ENCODE measurements around the gene NFIX. TPM values are rescaled to one million over a fixed set of nuclear protein-coding genes. Genes with fewer than 3 reads are reported as not detected.
A peak's percentile ranks its signal among the peaks of the same experiment; 100 is the strongest.

Gene NFIX
- polyA plus RNA-seq, 3 donors = 0.25 to 3.7 (median 0.90) TPM

- peak within 1 kb of the TSS; percentile 85 for H3K9ac ChIP-seq (ENCODE audit: insufficient read depth, low read length, poor library complexity, severe bottlenecking)
- H3K9me3 Mint-ChIP-seq = no peaks in the 10 kb centered on the region
- H3K79me2 ChIP-seq (ENCODE audit: insufficient read depth, low read length) = peaks cover 61% of the 10 kb centered on the region
- peaks cover 40% of the 10 kb centered on the region for H4K20me1 ChIP-seq (ENCODE audit: insufficient read depth, low read length)
- H3K36me3 Mint-ChIP-seq = peaks cover 15 to 23% of the 10 kb centered on the region in 2 donors
- H3K27me3 ChIP-seq (ENCODE audit: control insufficient read depth in 2 of 2, insufficient read depth in 2 of 2, low read length in 2 of 2) = no peaks in the 10 kb centered on the region
- H3K9me3 ChIP-seq (replicated peaks in 1 of 2; ENCODE audit: control insufficient read depth in 1 of 2, insufficient read depth in 1 of 2, low read length in 2 of 2) = no peaks in the 10 kb centered on the region
- peak within 1 kb of the TSS; percentile 83 to 95 (median 89) for H3K27ac Mint-ChIP-seq
- peak within 1 kb of the TSS; percentile 91 to 95 for H3K4me3 Mint-ChIP-seq
- WGBS (ENCODE audit: insufficient coverage) = 3% methylated on average over 61 of the region's 65 CpGs
- intact Hi-C loops (cut with micrococcal nuclease) = loop anchor here in 1 of 2 donors (5.0 kb wide), 1 partner anchor 34 kb away; the partner anchor contains the start of genes IER2 and STX10
- peaks cover 55% of the 10 kb centered on the region for H3K4me1 Mint-ChIP-seq
- peaks cover 0 to 3% (median 0%) of the 10 kb centered on the region in 3 donors for H3K27me3 Mint-ChIP-seq (ENCODE audit: low read depth in 3 of 3)
- DNase-seq = peak; percentile 66 to 80 (median 77)
- peak within 1 kb of the TSS; percentile 89 for H3K4me2 ChIP-seq (replicated peaks; ENCODE audit: extremely low read depth, low read length, poor library complexity, severe bottlenecking)
- H3K27ac ChIP-seq (ENCODE audit: low read depth in 1 of 2, low read length in 2 of 2) = peak within 1 kb of the TSS; percentile 9 to 70
- peak within 1 kb of the TSS; percentile 89 for H2AFZ ChIP-seq (ENCODE audit: insufficient read depth, low read depth, low read length, poor library complexity, severe bottlenecking)
- peaks cover 2 to 21% of the 10 kb centered on the region in 2 donors for H3K36me3 ChIP-seq (replicated peaks in 1 of 2; ENCODE audit: control insufficient read depth in 1 of 2, insufficient read depth in 2 of 2, low read length in 2 of 2)
- H3K4me1 ChIP-seq (ENCODE audit: control insufficient read depth in 1 of 2, insufficient read depth in 2 of 2, low read length in 2 of 2) = peaks cover 37 to 50% of the 10 kb centered on the region in 2 donors
- peak within 1 kb of the TSS; percentile 82 to 98 (median 92) for H3K4me3 ChIP-seq (replicated peaks in 1 of 3; ENCODE audit: low read depth in 2 of 3, low read length in 3 of 3)
- no peak for TF ChIP-seq CTCF (IDR thresholded peaks at IDR 0.05)
Measured at GRCh38 chr19:13117772-13118423, 122.6 kb downstream of the NFIX start, which contains the start of gene NACC1. Gene NACC1 (plus strand): TSS chr19:13118264. CDS start chr19:13135208, 16,944 bp downstream.

GRCh38 chr19:13118424-13119193 is 123.3 kb downstream of the NFIX start:
- no peak for TF ChIP-seq CTCF (IDR thresholded peaks at IDR 0.05)
- peaks cover 37 to 50% of the 10 kb centered on the region in 2 donors for H3K4me1 ChIP-seq (ENCODE audit: control insufficient read depth in 1 of 2, insufficient read depth in 2 of 2, low read length in 2 of 2)
- peaks cover 16 to 22% of the 10 kb centered on the region in 2 donors for H3K36me3 Mint-ChIP-seq
- H3K27me3 ChIP-seq (ENCODE audit: control insufficient read depth in 2 of 2, insufficient read depth in 2 of 2, low read length in 2 of 2) = no peaks in the 10 kb centered on the region
- no peak for DNase-seq
- peak overlapping the region; percentile 89 for H3K4me2 ChIP-seq (replicated peaks; ENCODE audit: extremely low read depth, low read length, poor library complexity, severe bottlenecking)
- peak overlapping the region in 5 of 7 donors; percentile 46 to 84 (median 71) for H3K27ac Mint-ChIP-seq
- WGBS (ENCODE audit: insufficient coverage) = under 1% methylated on average over 55 of the region's 57 CpGs
- intact Hi-C loops (cut with micrococcal nuclease) = loop anchor here in 1 of 2 donors (5.0 kb wide), 1 partner anchor 34 kb away; the partner anchor contains the start of genes IER2 and STX10
- peak overlapping the region; percentile 85 for H3K9ac ChIP-seq (ENCODE audit: insufficient read depth, low read length, poor library complexity, severe bottlenecking)
- H3K36me3 ChIP-seq (replicated peaks in 1 of 2; ENCODE audit: control insufficient read depth in 1 of 2, insufficient read depth in 2 of 2, low read length in 2 of 2) = peaks cover 0 to 23% of the 10 kb centered on the region in 2 donors
- H2AFZ ChIP-seq (ENCODE audit: insufficient read depth, low read depth, low read length, poor library complexity, severe bottlenecking) = peak overlapping the region; percentile 72
- no peaks in the 10 kb centered on the region for H3K9me3 ChIP-seq (replicated peaks in 1 of 2; ENCODE audit: control insufficient read depth in 1 of 2, insufficient read depth in 1 of 2, low read length in 2 of 2)
- peak overlapping the region; percentile 78 to 92 (median 92) for H3K4me3 ChIP-seq (replicated peaks in 1 of 3; ENCODE audit: low read depth in 2 of 3, low read length in 3 of 3)
- peaks cover 68% of the 10 kb centered on the region for H3K79me2 ChIP-seq (ENCODE audit: insufficient read depth, low read length)
- peak overlapping the region in 1 of 2 donors; percentile 70 for H3K27ac ChIP-seq (ENCODE audit: low read depth in 1 of 2, low read length in 2 of 2)
- peaks cover 0 to 3% (median 0%) of the 10 kb centered on the region in 3 donors for H3K27me3 Mint-ChIP-seq (ENCODE audit: low read depth in 3 of 3)
- no peaks in the 10 kb centered on the region for H3K9me3 Mint-ChIP-seq
- peaks cover 55% of the 10 kb centered on the region for H3K4me1 Mint-ChIP-seq
- peaks cover 47% of the 10 kb centered on the region for H4K20me1 ChIP-seq (ENCODE audit: insufficient read depth, low read length)
- H3K4me3 Mint-ChIP-seq = peak overlapping the region; percentile 76 to 82
